Astrocyte (in vitro differentiated cells and primary cell): ENCODE results near the gene GYG2. TPM values are rescaled to one million over a fixed set of nuclear protein-coding genes. Genes with fewer than 3 reads are reported as not detected.
"Not testable (repeated sequence)": the region's sequence is repeated elsewhere in the genome, so short reads cannot be mapped to it uniquely, and the experiment has no call there.

Experiments used
- DNase-seq: peaks from one replicate; pipeline ENCODE4 v3.0.0-alpha.2; 2010; ENCODE audit warnings: low read depth
- FAIRE-seq: peaks from 2 replicates; lab custom pipeline; 2011; peaks lifted over from hg19 to GRCh38; lab: Jason Lieb, UNC
- H2AFZ ChIP-seq: 2 replicates; pipeline ENCODE4 v1.6.0; 2012; ENCODE audit warnings: low read depth, low read length, inconsistent platforms
- H3K27ac ChIP-seq: 2 replicates; pipeline ENCODE4 v1.5.1; 2011; ENCODE audit warnings: low read depth, low read length, inconsistent platforms
- H3K27me3 ChIP-seq: 2 replicates; pipeline ENCODE4 v1.6.0; 2011; ENCODE audit warnings: low read length, inconsistent platforms; ENCODE audit not compliant: insufficient read depth
- H3K36me3 ChIP-seq: 2 replicates; pipeline ENCODE4 v1.5.1; 2011; ENCODE audit warnings: low read length, inconsistent platforms; ENCODE audit not compliant: insufficient read depth
- H3K4me1 ChIP-seq: 2 replicates; pipeline ENCODE4 v1.5.1; 2011; ENCODE audit warnings: low read length, inconsistent platforms; ENCODE audit not compliant: insufficient read depth
- H3K4me2 ChIP-seq: 2 replicates; pipeline ENCODE4 v1.6.0; 2012; ENCODE audit warnings: low read length, inconsistent platforms
- H3K4me3 ChIP-seq: 2 replicates; pipeline ENCODE4 v1.5.1; 2011; ENCODE audit warnings: low read depth, mild to moderate bottlenecking, low read length, inconsistent platforms; ENCODE audit not compliant: insufficient read depth
- H3K79me2 ChIP-seq: 2 replicates; pipeline ENCODE4 v1.6.0; 2012; ENCODE audit warnings: mild to moderate bottlenecking, low read length, inconsistent platforms; ENCODE audit not compliant: insufficient read depth
- H3K9ac ChIP-seq: 2 replicates; pipeline ENCODE4 v1.6.0; 2012; ENCODE audit warnings: mild to moderate bottlenecking, low read length, inconsistent platforms
- H3K9me3 ChIP-seq: 2 replicates; pipeline ENCODE4 v1.5.1; 2012; ENCODE audit warnings: low read depth, mild to moderate bottlenecking, low read length, inconsistent platforms; ENCODE audit not compliant: insufficient read depth
- H4K20me1 ChIP-seq: 2 replicates; pipeline ENCODE4 v1.6.0; 2012; ENCODE audit warnings: low read length, inconsistent platforms; ENCODE audit not compliant: insufficient read depth
- H3K27ac Mint-ChIP-seq: one replicate; pipeline ENCODE4 v1.8.0; 2021; ENCODE audit warnings: mild to moderate bottlenecking, mixed read lengths; ENCODE audit not compliant: unreplicated experiment
- H3K27me3 Mint-ChIP-seq: one replicate; pipeline ENCODE4 v1.8.0; 2021; ENCODE audit warnings: low read depth, mixed read lengths; ENCODE audit not compliant: unreplicated experiment
- H3K36me3 Mint-ChIP-seq: one replicate; pipeline ENCODE4 v1.8.0; 2021; ENCODE audit warnings: low read depth, mixed read lengths; ENCODE audit not compliant: unreplicated experiment
- H3K4me1 Mint-ChIP-seq: one replicate; pipeline ENCODE4 v1.8.0; 2021; ENCODE audit warnings: low read depth, mixed read lengths; ENCODE audit not compliant: unreplicated experiment
- H3K4me3 Mint-ChIP-seq: one replicate; pipeline ENCODE4 v1.8.0; 2021; ENCODE audit warnings: mild to moderate bottlenecking, moderate library complexity, mixed read lengths; ENCODE audit not compliant: unreplicated experiment
- H3K9me3 Mint-ChIP-seq: one replicate; pipeline ENCODE4 v1.8.0; 2021; ENCODE audit warnings: mild to moderate bottlenecking, mixed read lengths; ENCODE audit not compliant: unreplicated experiment
- EZH2 ChIP-seq: IDR thresholded peaks from 2 replicates; pipeline ENCODE4 v1.6.1; 2012; ENCODE audit warnings: mild to moderate bottlenecking, low read length, inconsistent platforms; ENCODE audit not compliant: insufficient read depth
- total RNA-seq: library from RNA; stranded (reverse); gene quantifications from 2 replicates; pipeline ENCODE4 v1.2.1, GENCODE V29; 2021
- TF ChIP-seq, protein P1 (sequence below): IDR thresholded peaks from 2 replicates; pipeline ENCODE4 v1.5.1; 2011; ENCODE audit warnings: low read depth, mild to moderate bottlenecking, inconsistent platforms, low read length, moderate library complexity; ENCODE audit not compliant: insufficient read depth

GYG2 gene
- total RNA-seq, 1 donor from 2014 or later = 15.5 TPM

DNA sequence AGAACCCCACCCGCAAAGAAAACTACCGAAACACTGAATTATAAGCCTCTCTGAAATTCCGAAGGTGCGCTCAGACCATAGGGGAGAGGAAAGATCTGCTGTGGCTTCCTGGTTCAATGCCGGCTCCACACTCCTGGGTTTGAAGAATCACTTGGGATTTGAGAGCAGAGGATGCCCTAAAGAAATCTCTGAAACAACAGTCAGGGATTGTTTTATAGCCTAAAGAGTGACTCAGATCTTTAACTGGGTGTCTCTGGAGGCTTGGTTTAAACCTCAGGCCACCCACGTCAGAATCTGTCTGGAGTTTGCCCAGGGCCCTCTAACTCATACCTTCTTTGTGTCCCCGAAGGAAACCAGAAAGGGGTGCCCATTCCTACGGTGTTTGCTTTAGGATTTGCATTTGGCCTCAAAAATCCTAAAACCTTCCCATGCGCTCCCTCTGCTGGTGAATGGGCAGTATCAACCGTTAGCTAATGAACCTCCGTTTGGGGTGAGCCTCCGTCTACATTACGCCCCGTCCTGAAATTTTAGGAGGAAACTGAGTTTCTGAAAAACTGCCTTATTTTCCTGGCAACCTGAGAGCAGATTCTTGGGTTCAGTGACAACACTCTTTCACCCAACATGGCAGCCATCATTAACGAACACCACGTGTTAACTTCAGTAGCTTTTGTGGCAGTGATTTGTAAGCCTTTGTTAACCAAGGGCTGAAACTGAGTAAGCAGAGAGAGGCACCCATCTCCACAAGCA is 16.4 kb upstream of the GYG2 start:
- peak; percentile 100 for FAIRE-seq
- peak overlapping the region; percentile 54 for H3K27ac ChIP-seq
- H3K36me3 ChIP-seq, H3K27me3 Mint-ChIP-seq, H3K9me3 ChIP-seq, H3K36me3 Mint-ChIP-seq, DNase-seq, H3K79me2 ChIP-seq, H3K4me1 ChIP-seq, H3K4me1 Mint-ChIP-seq, H4K20me1 ChIP-seq, H3K27me3 ChIP-seq, H3K27ac Mint-ChIP-seq, H3K4me3 Mint-ChIP-seq, H3K9me3 Mint-ChIP-seq: not testable (repeated sequence)
- TF ChIP-seq, protein P1, sequence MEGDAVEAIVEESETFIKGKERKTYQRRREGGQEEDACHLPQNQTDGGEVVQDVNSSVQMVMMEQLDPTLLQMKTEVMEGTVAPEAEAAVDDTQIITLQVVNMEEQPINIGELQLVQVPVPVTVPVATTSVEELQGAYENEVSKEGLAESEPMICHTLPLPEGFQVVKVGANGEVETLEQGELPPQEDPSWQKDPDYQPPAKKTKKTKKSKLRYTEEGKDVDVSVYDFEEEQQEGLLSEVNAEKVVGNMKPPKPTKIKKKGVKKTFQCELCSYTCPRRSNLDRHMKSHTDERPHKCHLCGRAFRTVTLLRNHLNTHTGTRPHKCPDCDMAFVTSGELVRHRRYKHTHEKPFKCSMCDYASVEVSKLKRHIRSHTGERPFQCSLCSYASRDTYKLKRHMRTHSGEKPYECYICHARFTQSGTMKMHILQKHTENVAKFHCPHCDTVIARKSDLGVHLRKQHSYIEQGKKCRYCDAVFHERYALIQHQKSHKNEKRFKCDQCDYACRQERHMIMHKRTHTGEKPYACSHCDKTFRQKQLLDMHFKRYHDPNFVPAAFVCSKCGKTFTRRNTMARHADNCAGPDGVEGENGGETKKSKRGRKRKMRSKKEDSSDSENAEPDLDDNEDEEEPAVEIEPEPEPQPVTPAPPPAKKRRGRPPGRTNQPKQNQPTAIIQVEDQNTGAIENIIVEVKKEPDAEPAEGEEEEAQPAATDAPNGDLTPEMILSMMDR = peak; percentile 35
- H3K9ac ChIP-seq = peak overlapping the region; percentile 66
- H3K4me2 ChIP-seq = peak overlapping the region; percentile 65
- peak overlapping the region; percentile 17 for H3K4me3 ChIP-seq
- H2AFZ ChIP-seq = peak overlapping the region; percentile 84

DNA sequence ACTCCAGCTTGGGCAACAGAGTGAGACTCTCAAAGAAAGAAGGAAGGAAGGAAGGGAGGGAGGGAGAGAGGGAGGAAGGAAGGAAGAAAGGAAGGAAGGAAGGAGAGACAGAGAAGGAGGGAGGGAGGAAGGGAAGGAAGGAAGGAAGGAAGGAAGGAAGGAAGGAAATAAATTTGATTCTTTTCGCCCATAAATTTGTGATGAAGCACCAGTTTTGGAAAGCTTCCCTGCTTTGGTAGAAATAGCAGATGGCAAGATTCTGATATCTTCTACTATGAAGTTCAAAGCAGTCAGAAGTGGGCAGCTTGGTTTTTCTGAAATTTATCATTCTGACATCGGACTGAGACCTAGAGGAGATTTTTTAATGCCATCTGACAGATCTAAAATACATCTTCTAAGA is 11.7 kb upstream of the GYG2 start:
- Histone ChIP-seq H3K79me2 (no peaks in the 10 kb centered on the region), H4K20me1 (no peaks in the 10 kb centered on the region), H3K36me3 (no peaks in the 10 kb centered on the region), H3K4me3 (no peak overlapping the region), H3K27me3 (no peaks in the 10 kb centered on the region), H3K4me2 (no peak overlapping the region), H3K9me3 (no peaks in the 10 kb centered on the region), H3K9ac (no peak overlapping the region), H3K27ac (no peak overlapping the region), H2AFZ (no peak overlapping the region), H3K4me1 (peaks cover 1% of the 10 kb centered on the region)
- Mint-ChIP-seq H3K9me3 (no peaks in the 10 kb centered on the region), H3K36me3 (no peaks in the 10 kb centered on the region), H3K27ac (no peak overlapping the region), H3K4me3 (no peak overlapping the region), H3K27me3 (no peaks in the 10 kb centered on the region), H3K4me1 (no peaks in the 10 kb centered on the region)
- no peak for DNase-seq
- FAIRE-seq = peak; percentile 5
- TF ChIP-seq EZH2 = no peak
- TF ChIP-seq, protein P1 = no peak

DNA sequence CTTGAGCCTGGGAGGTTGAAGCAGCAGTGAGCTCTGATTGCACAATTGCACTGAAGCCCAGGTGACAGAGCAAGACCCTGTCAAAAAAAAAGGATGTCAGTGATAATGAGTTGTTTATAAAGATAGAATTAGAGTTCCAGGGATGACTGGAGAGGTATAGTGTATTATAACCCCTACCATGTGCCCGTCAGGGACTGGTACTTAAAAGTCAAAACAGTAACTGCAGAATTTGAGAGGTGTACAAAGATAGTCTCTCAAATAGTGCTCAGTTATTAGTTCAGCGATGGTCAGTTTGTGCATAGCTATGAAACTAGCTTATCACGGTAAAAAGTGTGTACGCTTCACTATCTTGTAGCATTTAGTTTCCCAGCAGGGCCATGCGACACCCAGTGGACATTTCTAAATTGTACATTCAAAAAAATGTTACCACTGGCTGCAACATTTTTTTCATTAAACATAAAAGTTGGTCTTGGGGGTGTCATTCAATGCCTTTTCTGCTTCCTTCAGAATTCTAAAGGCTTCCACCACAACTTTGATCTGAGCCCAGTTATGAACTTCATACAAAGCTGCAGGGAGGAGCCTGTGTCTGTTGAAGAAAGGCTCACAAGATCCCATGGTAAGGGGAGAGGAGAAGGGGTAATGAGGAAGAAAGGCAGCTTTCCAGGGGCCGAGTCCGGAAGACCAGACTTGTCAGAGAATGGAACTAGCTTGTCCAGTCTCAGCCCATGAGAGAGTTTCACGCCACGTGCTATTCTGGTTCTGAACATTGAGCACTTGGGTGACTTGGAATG is 9.2 kb upstream of the GYG2 start:
- Mint-ChIP-seq H3K4me1 (no peaks in the 10 kb centered on the region), H3K4me3 (no peak overlapping the region), H3K36me3 (no peaks in the 10 kb centered on the region), H3K27me3 (no peaks in the 10 kb centered on the region), H3K9me3 (no peaks in the 10 kb centered on the region), H3K27ac (no peak overlapping the region)
- no peak for DNase-seq
- Histone ChIP-seq H3K27ac (no peak overlapping the region), H4K20me1 (no peaks in the 10 kb centered on the region), H3K4me2 (no peak overlapping the region), H3K79me2 (no peaks in the 10 kb centered on the region), H3K9me3 (no peaks in the 10 kb centered on the region), H3K27me3 (no peaks in the 10 kb centered on the region), H3K36me3 (no peaks in the 10 kb centered on the region), H2AFZ (no peak overlapping the region), H3K4me3 (no peak overlapping the region), H3K9ac (no peak overlapping the region), H3K4me1 (no peaks in the 10 kb centered on the region)
- FAIRE-seq = peak; percentile 99
- TF ChIP-seq, protein P1 = peak; percentile 24
- TF ChIP-seq EZH2 = no peak
